GM12892 (cell line): ENCODE measurements around the gene ZMAT2.
"Not testable (repeated sequence)": the region's sequence is repeated elsewhere in the genome, so short reads cannot be mapped to it uniquely, and the experiment has no call there.

Experiments
- DNase-seq: peaks from one replicate; pipeline ENCODE4 v3.0.0; 2011; ENCODE audit not compliant: insufficient read length
- FAIRE-seq: peaks from 2 replicates; lab custom pipeline; 2011; peaks lifted over from hg19 to GRCh38; lab: Jason Lieb, UNC
- POLR2A ChIP-seq: IDR thresholded peaks from 2 replicates; pipeline ENCODE4 v1.6.1; 2011; ENCODE audit warnings: low read depth, low read length, control low read depth
- POLR2AphosphoS5 ChIP-seq: IDR thresholded peaks from 2 replicates; pipeline ENCODE4 v1.6.1; 2011; ENCODE audit warnings: low read depth, low read length, control low read depth
- TAF1 ChIP-seq: IDR thresholded peaks from 2 replicates; pipeline ENCODE4 v1.6.1; 2011; ENCODE audit warnings: low read depth, mild to moderate bottlenecking, control low read depth, low read length, borderline replicate concordance

The ZMAT2 gene

DNA sequence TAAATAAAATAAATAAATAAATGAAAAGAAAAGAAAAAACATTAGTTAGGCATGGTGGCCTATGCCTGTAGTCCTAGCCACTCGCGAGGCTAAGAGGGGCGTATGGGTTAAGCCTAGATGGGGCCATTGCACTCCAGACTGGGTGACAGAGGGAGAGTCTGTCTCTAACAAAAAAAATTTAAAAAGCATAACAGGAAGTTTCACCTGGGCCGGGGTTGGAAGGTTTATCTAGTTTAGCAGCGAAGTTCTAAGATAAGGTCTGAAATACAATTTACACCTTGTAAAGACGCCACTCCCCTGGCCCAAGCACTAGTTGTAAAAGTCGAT lies 18.0 kb downstream of the ZMAT2 start:
- DNase-seq (no peak), FAIRE-seq (no peak)
- TF ChIP-seq TAF1 (no peak), POLR2AphosphoS5 (no peak), POLR2A (no peak)

DNA sequence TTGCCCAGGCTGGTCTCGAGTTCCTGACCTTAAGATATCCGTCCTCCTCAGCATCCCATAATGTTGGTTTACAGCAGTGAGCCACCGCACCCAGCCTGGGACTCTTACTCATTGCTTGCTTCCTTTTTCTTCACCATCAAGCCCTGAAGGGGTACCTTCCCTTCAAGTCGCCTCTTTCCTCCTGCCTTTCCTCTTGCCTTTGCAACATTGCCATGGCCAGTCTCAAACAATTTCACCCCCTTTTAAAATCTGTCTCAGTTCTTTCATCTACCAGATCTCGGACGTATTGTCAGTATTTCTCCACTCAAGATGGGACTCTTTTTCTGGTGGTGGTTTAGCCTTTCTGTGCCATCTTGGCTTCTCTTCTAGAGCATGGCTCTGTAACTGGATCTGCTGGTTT lies 20.5 kb downstream of the ZMAT2 start:
- not testable (repeated sequence) for DNase-seq

DNA sequence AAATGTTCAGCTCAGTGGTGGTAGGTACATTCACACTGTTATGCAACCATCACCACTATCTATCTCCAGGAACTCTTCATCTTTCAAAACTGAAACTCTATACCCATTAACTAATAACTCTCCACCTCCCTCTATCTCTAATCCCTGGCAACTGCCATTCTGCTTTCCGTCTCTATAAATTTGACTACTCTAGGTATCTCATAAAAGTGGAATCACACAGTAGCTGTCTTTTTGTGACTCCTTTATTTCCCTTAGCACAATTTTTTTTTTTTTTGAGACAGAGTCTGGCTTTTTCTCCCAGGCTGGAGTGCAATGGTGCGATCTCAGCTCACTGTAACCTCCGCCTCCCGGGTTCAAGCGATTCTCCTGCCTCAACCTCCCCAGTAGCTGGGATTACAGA lies 21.1 kb downstream of the ZMAT2 start:
- not testable (repeated sequence) for DNase-seq, FAIRE-seq

More for the DNA sequence above, 20.5 kb downstream of the ZMAT2 start:
- FAIRE-seq = peak; percentile 21

DNA sequence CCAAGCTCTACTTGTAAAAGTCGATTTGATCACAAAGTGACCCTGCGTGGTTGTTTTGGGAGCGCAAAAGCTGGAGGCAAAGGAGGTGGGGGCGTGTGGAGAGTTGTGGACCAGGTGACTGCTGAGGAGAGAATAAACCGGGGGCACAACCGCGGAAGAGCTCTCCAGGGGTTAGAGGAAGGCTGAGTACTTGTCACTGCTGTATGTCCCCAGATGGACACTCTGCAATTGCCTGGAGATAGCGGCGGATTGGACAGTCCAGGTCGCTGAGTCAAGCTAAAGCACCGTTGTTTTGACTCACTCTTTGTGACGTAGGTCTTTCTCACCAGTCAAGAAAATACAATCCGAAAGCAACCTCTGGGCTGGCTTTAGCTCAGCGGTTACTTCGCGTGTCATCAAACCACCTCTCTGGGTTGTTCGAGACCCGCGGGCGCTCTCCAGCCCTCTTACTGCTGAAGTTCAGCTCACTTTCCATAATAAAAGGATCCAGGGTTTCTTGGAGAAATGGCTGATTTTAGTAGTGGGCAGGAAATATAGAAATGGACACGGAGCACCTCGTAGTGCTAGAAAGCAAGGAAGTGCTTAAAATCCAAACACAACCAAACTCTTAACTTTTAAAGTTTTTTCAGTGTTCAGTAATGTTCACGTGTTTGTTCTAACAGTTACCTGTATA lies 25.7 kb downstream of the ZMAT2 start:
- DNase-seq (peak; percentile 10), FAIRE-seq (peak; percentile 42)
- no peak for TF ChIP-seq POLR2AphosphoS5
- no peak for TF ChIP-seq POLR2A
- no peak for TF ChIP-seq TAF1

DNA sequence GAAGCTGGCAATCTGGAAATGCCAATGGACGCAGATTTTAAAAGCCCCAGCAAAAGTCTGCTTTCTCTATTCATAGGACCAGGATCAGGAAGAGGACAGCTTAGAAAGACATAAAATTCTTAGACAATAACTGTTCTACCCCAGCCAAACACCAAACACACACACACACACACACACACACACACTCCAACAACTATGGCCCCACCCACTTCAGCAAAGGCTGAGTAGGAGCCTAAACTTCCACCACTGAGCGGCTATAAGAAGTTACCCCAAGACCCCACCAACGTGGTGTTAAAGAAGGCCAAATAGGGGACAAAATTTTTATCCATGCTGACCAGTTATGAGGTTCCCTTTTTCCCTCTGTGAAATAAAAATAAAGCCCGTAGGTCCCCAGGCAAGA lies 32.9 kb downstream of the ZMAT2 start:
- no peak for TF ChIP-seq POLR2A
- TF ChIP-seq TAF1 = no peak
- no peak for TF ChIP-seq POLR2AphosphoS5
- no peak for DNase-seq
- no peak for FAIRE-seq

DNA sequence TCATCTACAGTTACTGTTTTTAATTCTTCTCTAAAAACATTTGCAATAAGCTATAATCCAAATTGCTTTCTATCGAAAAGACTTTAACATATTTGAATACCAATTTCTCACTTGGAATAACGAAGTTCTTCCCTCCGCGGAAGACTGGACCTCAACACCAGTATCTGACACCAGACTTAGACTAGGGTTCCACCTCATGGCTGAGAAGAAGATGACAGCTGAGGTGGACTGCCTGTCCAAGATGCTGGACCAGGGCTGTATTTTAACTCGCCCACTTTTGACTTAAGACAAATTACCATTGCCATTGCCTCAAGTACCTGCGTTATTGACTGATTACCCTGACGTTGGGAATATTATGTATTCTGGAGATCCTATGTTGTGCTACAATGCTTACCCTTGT lies 34.1 kb downstream of the ZMAT2 start:
- FAIRE-seq (no peak), DNase-seq (no peak)
- TF ChIP-seq TAF1 (no peak), POLR2AphosphoS5 (no peak), POLR2A (no peak)

DNA sequence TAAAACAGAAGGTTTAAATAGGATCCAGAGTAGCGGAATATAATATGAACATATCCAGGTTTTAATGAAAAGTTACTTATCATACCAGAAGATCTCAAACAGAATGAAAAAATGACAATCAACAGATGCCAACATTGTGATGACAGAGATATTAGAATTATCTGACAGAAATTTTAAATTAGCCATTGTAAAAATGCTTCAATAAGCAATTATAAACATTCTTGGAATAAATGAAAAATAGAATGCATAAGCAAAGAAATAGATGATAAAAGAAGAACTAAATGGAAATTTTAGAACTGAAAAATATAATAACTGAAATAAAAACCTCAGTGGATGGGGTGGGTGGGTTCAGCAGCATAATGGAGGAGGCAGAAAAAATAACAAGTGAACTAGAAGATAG lies 37.2 kb downstream of the ZMAT2 start:
- TF ChIP-seq POLR2AphosphoS5 (no peak), POLR2A (no peak)
- DNase-seq (no peak), FAIRE-seq (no peak)

DNA sequence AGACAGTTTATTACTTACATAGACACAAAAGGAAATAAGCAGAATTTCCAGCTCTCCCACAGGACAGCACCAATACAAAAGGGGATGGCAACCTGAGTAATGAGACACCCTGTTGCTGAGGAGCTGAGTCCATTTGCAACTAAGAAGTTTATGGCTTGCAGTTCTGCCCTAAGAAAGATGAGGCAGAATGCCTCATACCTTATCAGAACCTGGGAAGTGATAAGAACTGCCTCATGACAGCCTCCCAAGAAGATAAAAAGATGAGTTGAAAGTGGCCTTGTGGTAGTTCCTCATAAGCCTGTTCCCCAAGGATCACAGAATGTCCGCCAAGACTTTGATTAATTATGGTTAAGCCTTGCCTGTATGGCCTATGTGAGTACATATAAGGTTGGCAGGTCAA lies 41.7 kb downstream of the ZMAT2 start:
- TF ChIP-seq POLR2AphosphoS5 = no peak
- no peak for TF ChIP-seq TAF1
- no peak for TF ChIP-seq POLR2A
- FAIRE-seq = no peak
- DNase-seq = no peak

DNA sequence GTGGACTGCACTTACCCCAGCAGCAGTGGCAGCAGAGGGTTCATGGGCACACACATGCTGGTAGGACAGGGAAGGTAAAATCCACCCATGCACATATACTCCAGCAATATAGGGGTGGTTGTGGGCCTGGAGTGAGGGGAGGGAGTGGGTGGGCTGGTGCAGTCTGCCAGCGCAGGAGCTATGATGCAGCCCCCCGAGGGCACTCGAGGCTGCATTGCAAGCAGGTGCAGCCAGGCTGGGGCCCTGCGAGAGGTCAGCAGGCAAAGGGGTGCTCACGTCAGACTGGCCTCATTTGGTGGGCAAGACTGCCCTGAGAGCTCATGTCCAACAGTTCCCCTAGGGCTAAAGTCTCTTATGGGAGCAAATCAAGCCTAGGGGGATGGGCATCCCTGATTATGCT lies 53.3 kb downstream of the ZMAT2 start:
- no peak for TF ChIP-seq TAF1
- TF ChIP-seq POLR2AphosphoS5 = no peak
- TF ChIP-seq POLR2A = no peak
- FAIRE-seq (no peak), DNase-seq (no peak)
